ENCODE results near the gene BRSK1.
A peak's percentile ranks its signal among the peaks of the same experiment; 100 is the strongest.
"Not testable (repeated sequence)": the region's sequence is repeated elsewhere in the genome, so short reads cannot be mapped to it uniquely, and the experiment has no call there.

Gene BRSK1

GRCh38 chr19:55314396-55314795 is 30.6 kb downstream of the BRSK1 start:
- H3K4me3 Mint-ChIP-seq: no peak overlapping the region
- no peaks in the 10 kb centered on the region for H3K27me3 Mint-ChIP-seq
- no peaks in the 10 kb centered on the region for H3K36me3 Mint-ChIP-seq (ENCODE audit: low read depth)
- H3K4me1 Mint-ChIP-seq (ENCODE audit: low read depth): no peaks in the 10 kb centered on the region
- DNase-seq: no peak
- H3K27ac Mint-ChIP-seq: peak overlapping the region; percentile 23
- H3K9me3 Mint-ChIP-seq: no peaks in the 10 kb centered on the region

DNA sequence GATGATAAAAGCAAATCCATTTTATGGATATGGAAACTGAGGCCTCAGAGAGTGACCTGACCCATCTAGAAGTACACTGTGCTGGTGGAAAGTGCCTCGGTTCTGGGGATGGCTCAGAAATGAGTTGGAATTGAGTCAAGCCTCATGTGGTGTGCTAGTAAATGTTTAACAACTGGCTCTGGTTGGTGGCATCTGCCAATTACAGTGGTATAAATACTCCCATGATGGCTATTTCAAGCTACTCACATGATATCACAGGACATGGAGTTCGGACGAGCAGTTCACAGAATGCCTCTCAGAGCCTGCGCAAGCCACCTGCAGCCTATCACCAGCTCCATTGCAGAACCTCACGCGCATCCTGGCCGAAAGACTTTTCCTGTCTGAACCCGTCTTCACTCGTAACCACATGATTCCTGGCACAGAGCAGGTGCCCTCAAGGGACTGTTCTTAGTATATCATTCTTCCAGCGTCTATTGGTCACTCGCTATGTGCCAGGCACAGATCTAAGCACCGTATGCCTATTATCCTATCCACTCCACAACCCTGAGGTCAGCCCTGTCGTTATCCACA is 32.2 kb downstream of the BRSK1 start:
- no peak for DNase-seq
- Mint-ChIP-seq H3K4me1 (ENCODE audit: low read depth) (no peaks in the 10 kb centered on the region), H3K27ac (no peak overlapping the region), H3K9me3 (no peaks in the 10 kb centered on the region), H3K27me3 (no peaks in the 10 kb centered on the region), H3K36me3 (ENCODE audit: low read depth) (no peaks in the 10 kb centered on the region), H3K4me3 (no peak overlapping the region)

DNA sequence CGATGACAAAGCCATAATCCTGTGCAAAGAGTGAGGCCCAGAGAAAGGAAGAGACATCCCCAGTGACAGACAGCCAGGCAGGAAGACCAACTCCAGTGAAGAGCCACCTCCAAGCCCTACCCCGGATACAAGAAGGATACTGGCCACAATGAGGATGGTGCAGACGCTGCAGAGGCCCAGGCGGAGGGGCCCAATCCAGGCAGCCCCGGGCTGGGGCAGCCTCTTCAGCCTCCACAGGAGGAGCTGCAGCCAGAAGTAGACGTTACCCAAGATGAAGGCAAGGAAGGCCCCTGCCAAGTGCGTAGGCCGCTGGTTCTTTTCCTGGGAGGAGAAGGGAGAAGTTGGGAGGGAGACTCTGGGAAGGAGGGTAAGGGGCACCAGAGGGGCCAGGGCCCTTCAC is 32.8 kb downstream of the BRSK1 start:
- DNase-seq: no peak
- Mint-ChIP-seq H3K4me3 (no peak overlapping the region), H3K36me3 (ENCODE audit: low read depth) (no peaks in the 10 kb centered on the region), H3K27me3 (no peaks in the 10 kb centered on the region), H3K4me1 (ENCODE audit: low read depth) (no peaks in the 10 kb centered on the region), H3K9me3 (no peaks in the 10 kb centered on the region), H3K27ac (no peak overlapping the region)

- H3K4me3 Mint-ChIP-seq: no peak overlapping the region
- no peaks in the 10 kb centered on the region for H3K27me3 Mint-ChIP-seq
- no peaks in the 10 kb centered on the region for H3K36me3 Mint-ChIP-seq (ENCODE audit: low read depth)
- no peaks in the 10 kb centered on the region for H3K4me1 Mint-ChIP-seq (ENCODE audit: low read depth)
- no peak for DNase-seq
- no peaks in the 10 kb centered on the region for H3K9me3 Mint-ChIP-seq
- H3K27ac Mint-ChIP-seq: no peak overlapping the region
Measured at GRCh38 chr19:55319785-55320184, 36.0 kb downstream of the BRSK1 start.

GRCh38 chr19:55320844-55321419 is 37.1 kb downstream of the BRSK1 start:
- Mint-ChIP-seq H3K4me1 (ENCODE audit: low read depth) (no peaks in the 10 kb centered on the region), H3K27me3 (no peaks in the 10 kb centered on the region), H3K4me3 (no peak overlapping the region), H3K36me3 (ENCODE audit: low read depth) (no peaks in the 10 kb centered on the region), H3K9me3 (no peaks in the 10 kb centered on the region), H3K27ac (no peak overlapping the region)
- no peak for DNase-seq

GRCh38 chr19:55321466-55322137 is 37.8 kb downstream of the BRSK1 start:
- H3K4me3 Mint-ChIP-seq: no peak overlapping the region

GRCh38 chr19:55322204-55322885 is 38.5 kb downstream of the BRSK1 start:
- Mint-ChIP-seq H3K4me1 (ENCODE audit: low read depth) (no peaks in the 10 kb centered on the region), H3K36me3 (ENCODE audit: low read depth) (no peaks in the 10 kb centered on the region), H3K4me3 (no peak overlapping the region), H3K27ac (no peak overlapping the region), H3K9me3 (no peaks in the 10 kb centered on the region), H3K27me3 (no peaks in the 10 kb centered on the region)
- DNase-seq: no peak

More at GRCh38 chr19:55321466-55322137, 37.8 kb downstream of the BRSK1 start:
- Mint-ChIP-seq H3K27me3 (no peaks in the 10 kb centered on the region), H3K27ac (no peak overlapping the region), H3K4me1 (ENCODE audit: low read depth) (no peaks in the 10 kb centered on the region), H3K36me3 (ENCODE audit: low read depth) (no peaks in the 10 kb centered on the region), H3K9me3 (no peaks in the 10 kb centered on the region)
- DNase-seq: no peak

DNA sequence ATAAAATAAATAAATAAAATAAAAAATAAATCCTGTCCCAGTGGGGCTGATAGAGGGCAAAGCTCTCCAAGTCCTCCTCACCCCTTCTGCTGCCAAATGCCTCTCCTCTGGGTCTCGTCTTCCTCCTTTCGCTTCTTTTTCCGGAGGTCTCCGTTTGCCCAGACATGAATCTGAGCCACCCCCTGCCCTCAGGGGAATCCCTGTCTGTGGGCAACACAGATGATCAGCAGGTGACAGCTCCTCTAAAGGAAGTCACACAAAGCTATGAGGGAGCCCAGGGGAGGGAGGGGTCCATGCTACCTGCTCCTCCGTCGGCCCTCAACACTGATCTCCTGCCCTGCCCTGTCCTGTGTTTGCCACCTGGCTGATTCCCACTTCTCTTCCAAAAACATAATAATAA is 40.9 kb downstream of the BRSK1 start:
- peaks cover 3% of the 10 kb centered on the region for H3K27me3 Mint-ChIP-seq
- no peaks in the 10 kb centered on the region for H3K9me3 Mint-ChIP-seq
- H3K4me3 Mint-ChIP-seq: no peak overlapping the region
- H3K27ac Mint-ChIP-seq: no peak overlapping the region
- no peaks in the 10 kb centered on the region for H3K36me3 Mint-ChIP-seq (ENCODE audit: low read depth)
- DNase-seq: no peak
- H3K4me1 Mint-ChIP-seq (ENCODE audit: low read depth): no peaks in the 10 kb centered on the region

GRCh38 chr19:55325172-55325571 is 41.4 kb downstream of the BRSK1 start, which contains the start of gene TMEM150B:
Gene TMEM150B, minus strand, starts transcription at chr19:55325341. Its CDS starts 4,305 bp downstream, at chr19:55321036.
- H3K36me3 Mint-ChIP-seq (ENCODE audit: low read depth): no peaks in the 10 kb centered on the region
- peaks cover 3% of the 10 kb centered on the region for H3K27me3 Mint-ChIP-seq
- H3K27ac Mint-ChIP-seq: no peak within 1 kb of the TSS
- H3K4me1 Mint-ChIP-seq (ENCODE audit: low read depth): no peaks in the 10 kb centered on the region
- no peak for DNase-seq
- no peaks in the 10 kb centered on the region for H3K9me3 Mint-ChIP-seq
- H3K4me3 Mint-ChIP-seq: no peak within 1 kb of the TSS

DNA sequence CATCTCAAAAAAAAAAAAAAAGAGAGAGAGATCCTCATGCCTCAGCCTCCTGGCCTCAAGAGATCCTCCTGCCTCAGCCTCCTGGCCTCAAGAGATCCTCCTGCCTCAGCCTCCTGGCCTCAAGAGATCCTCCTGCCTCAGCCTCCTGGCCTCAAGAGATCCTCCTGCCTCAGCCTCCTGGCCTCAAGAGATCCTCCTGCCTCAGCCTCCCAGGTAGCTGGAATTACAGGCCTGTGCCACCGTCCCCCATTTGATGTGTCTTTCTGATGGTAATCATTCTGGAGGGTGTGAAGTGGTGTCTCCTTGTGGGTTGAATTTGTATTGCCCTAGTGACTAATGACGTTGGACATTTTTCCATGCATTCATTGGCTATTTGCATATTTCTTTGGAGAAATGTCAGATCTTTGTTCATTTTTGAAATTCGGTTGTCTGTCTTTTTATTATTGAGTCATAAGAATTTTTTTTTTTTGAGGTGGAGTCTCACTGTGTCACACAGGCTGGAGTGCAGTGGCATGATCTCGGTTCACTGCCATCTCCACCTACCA is 45.0 kb downstream of the BRSK1 start:
- not testable (repeated sequence) for H3K9me3 Mint-ChIP-seq; DNase-seq; H3K4me3 Mint-ChIP-seq; H3K4me1 Mint-ChIP-seq (ENCODE audit: low read depth); H3K27ac Mint-ChIP-seq; H3K36me3 Mint-ChIP-seq (ENCODE audit: low read depth)
- peaks cover 10% of the 10 kb centered on the region for H3K27me3 Mint-ChIP-seq

- H3K9me3 Mint-ChIP-seq; DNase-seq; H3K4me1 Mint-ChIP-seq (ENCODE audit: low read depth); H3K36me3 Mint-ChIP-seq (ENCODE audit: low read depth); H3K27ac Mint-ChIP-seq; H3K4me3 Mint-ChIP-seq: not testable (repeated sequence)
- H3K27me3 Mint-ChIP-seq: peaks cover 16% of the 10 kb centered on the region
Measured at GRCh38 chr19:55329791-55330190, 46.0 kb downstream of the BRSK1 start.

GRCh38 chr19:55333870-55334269 is 50.1 kb downstream of the BRSK1 start:
- no peak for DNase-seq
- no peaks in the 10 kb centered on the region for H3K36me3 Mint-ChIP-seq (ENCODE audit: low read depth)
- no peaks in the 10 kb centered on the region for H3K9me3 Mint-ChIP-seq
- no peak overlapping the region for H3K27ac Mint-ChIP-seq
- no peak overlapping the region for H3K4me3 Mint-ChIP-seq
- H3K27me3 Mint-ChIP-seq: peaks cover 17% of the 10 kb centered on the region
- H3K4me1 Mint-ChIP-seq (ENCODE audit: low read depth): peaks cover 5% of the 10 kb centered on the region

DNA sequence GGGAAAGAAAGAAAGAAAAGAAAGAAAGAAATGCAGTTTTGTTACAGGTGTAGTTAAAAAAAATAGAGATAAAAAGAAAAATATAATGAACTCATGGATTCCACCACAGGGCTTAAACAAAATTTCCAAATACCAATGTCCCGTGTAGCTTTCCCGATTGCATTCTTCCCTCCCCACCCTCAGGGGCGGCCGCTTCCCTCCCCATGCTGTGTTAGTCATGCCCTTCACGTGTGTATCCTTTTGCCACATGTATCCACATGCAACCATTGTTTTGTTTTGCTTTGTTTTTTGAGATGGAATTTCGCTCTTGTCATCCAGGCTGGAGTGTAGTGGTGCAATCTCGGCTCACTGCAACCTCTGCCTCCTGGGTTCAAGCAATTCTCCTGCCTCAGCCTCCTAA is 52.3 kb downstream of the BRSK1 start:
- H3K4me3 Mint-ChIP-seq: no peak overlapping the region
- H3K4me1 Mint-ChIP-seq (ENCODE audit: low read depth): peaks cover 12% of the 10 kb centered on the region
- no peaks in the 10 kb centered on the region for H3K9me3 Mint-ChIP-seq
- no peak for DNase-seq
- H3K36me3 Mint-ChIP-seq (ENCODE audit: low read depth): no peaks in the 10 kb centered on the region
- peaks cover 15% of the 10 kb centered on the region for H3K27me3 Mint-ChIP-seq
- H3K27ac Mint-ChIP-seq: no peak overlapping the region

GRCh38 chr19:55339105-55339888 is 55.5 kb downstream of the BRSK1 start, which contains the start of gene KMT5C:
Gene KMT5C, plus strand, starts transcription at chr19:55339876. Its CDS starts 2,061 bp downstream, at chr19:55341937.
- Mint-ChIP-seq H3K27me3 (peaks cover 4% of the 10 kb centered on the region), H3K4me3 (peak within 1 kb of the TSS; percentile 84), H3K9me3 (no peaks in the 10 kb centered on the region), H3K36me3 (ENCODE audit: low read depth) (peaks cover 24% of the 10 kb centered on the region), H3K27ac (peak within 1 kb of the TSS; percentile 95), H3K4me1 (ENCODE audit: low read depth) (peaks cover 17% of the 10 kb centered on the region)
- peak; percentile 100 for DNase-seq
